Glutamatergic neuron (in vitro differentiated cells): ENCODE measurements around the gene RDH13. TPM values are rescaled to one million over a fixed set of nuclear protein-coding genes. Genes with fewer than 3 reads are reported as not detected.
"Not testable (repeated sequence)": the region's sequence is repeated elsewhere in the genome, so short reads cannot be mapped to it uniquely, and the experiment has no call there.

Experiments used
- DNase-seq: peaks from one replicate; pipeline ENCODE4 v3.0.0; 2022
- H3K27ac Mint-ChIP-seq: one replicate; pipeline ENCODE4 v1.8.0; 2020; ENCODE audit warnings: mild to moderate bottlenecking, mixed read lengths, inconsistent platforms; ENCODE audit not compliant: unreplicated experiment
- H3K27me3 Mint-ChIP-seq: one replicate; pipeline ENCODE4 v1.8.0; 2020; ENCODE audit warnings: mild to moderate bottlenecking, moderate library complexity, mixed read lengths, inconsistent platforms; ENCODE audit not compliant: unreplicated experiment
- H3K36me3 Mint-ChIP-seq: one replicate; pipeline ENCODE4 v1.8.0; 2020; ENCODE audit warnings: mild to moderate bottlenecking, mixed read lengths, inconsistent platforms; ENCODE audit not compliant: unreplicated experiment
- H3K4me1 Mint-ChIP-seq: one replicate; pipeline ENCODE4 v1.8.0; 2020; ENCODE audit warnings: mild to moderate bottlenecking, low read depth, mixed read lengths, inconsistent platforms; ENCODE audit not compliant: unreplicated experiment
- H3K4me3 Mint-ChIP-seq: one replicate; pipeline ENCODE4 v1.8.0; 2020; ENCODE audit warnings: mild to moderate bottlenecking, mixed read lengths, inconsistent platforms; ENCODE audit not compliant: unreplicated experiment
- H3K9me3 Mint-ChIP-seq: one replicate; pipeline ENCODE4 v1.8.0; 2020; ENCODE audit warnings: mild to moderate bottlenecking, moderate library complexity, mixed read lengths, inconsistent platforms; ENCODE audit not compliant: unreplicated experiment
- total RNA-seq: library from RNA; stranded (reverse); fragmentation: NEBNext Ultra II Directional; extraction: Animal tissue kit (Norgen Biotek cat#: 25700); gene quantifications from one replicate; pipeline ENCODE4 v1.2.1, GENCODE V29; 2021; ENCODE audit not compliant: unreplicated experiment
- TF ChIP-seq, protein P1 (sequence below): fragments of 200-600 bp; sonication (generic); IDR thresholded peaks from one replicate; pipeline ENCODE4 v1.5.0; 2021; ENCODE audit not compliant: partially characterized antibody, unreplicated experiment

Gene RDH13
- total RNA-seq, 1 donor from 2014 or later, result 17.9 TPM

GRCh38 chr19:55014714-55015113, 48.2 kb downstream of the RDH13 start:
- no peaks in the 10 kb centered on the region for H3K4me1 Mint-ChIP-seq
- no peak overlapping the region for H3K4me3 Mint-ChIP-seq
- H3K27ac Mint-ChIP-seq, result no peak overlapping the region
- no peaks in the 10 kb centered on the region for H3K36me3 Mint-ChIP-seq
- no peak for DNase-seq
- H3K27me3 Mint-ChIP-seq, result no peaks in the 10 kb centered on the region
- TF ChIP-seq, protein P1, sequence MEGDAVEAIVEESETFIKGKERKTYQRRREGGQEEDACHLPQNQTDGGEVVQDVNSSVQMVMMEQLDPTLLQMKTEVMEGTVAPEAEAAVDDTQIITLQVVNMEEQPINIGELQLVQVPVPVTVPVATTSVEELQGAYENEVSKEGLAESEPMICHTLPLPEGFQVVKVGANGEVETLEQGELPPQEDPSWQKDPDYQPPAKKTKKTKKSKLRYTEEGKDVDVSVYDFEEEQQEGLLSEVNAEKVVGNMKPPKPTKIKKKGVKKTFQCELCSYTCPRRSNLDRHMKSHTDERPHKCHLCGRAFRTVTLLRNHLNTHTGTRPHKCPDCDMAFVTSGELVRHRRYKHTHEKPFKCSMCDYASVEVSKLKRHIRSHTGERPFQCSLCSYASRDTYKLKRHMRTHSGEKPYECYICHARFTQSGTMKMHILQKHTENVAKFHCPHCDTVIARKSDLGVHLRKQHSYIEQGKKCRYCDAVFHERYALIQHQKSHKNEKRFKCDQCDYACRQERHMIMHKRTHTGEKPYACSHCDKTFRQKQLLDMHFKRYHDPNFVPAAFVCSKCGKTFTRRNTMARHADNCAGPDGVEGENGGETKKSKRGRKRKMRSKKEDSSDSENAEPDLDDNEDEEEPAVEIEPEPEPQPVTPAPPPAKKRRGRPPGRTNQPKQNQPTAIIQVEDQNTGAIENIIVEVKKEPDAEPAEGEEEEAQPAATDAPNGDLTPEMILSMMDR, result no peak
- peaks cover 4% of the 10 kb centered on the region for H3K9me3 Mint-ChIP-seq

- Mint-ChIP-seq H3K27ac (no peak overlapping the region), H3K4me1 (no peaks in the 10 kb centered on the region), H3K4me3 (no peak overlapping the region), H3K27me3 (no peaks in the 10 kb centered on the region), H3K36me3 (no peaks in the 10 kb centered on the region), H3K9me3 (peaks cover 3% of the 10 kb centered on the region)
- no peak for DNase-seq
- TF ChIP-seq, protein P1, result no peak
Measured at GRCh38 chr19:55013596-55013995, 49.4 kb downstream of the RDH13 start.

GRCh38 chr19:55012306-55012705, 50.6 kb downstream of the RDH13 start:
- Mint-ChIP-seq H3K9me3 (peaks cover 3% of the 10 kb centered on the region), H3K4me3 (no peak overlapping the region), H3K4me1 (peaks cover 1% of the 10 kb centered on the region), H3K36me3 (no peaks in the 10 kb centered on the region), H3K27me3 (no peaks in the 10 kb centered on the region), H3K27ac (no peak overlapping the region)
- TF ChIP-seq, protein P1, result no peak
- no peak for DNase-seq

GRCh38 chr19:55010561-55010960, 52.4 kb downstream of the RDH13 start:
- not testable (repeated sequence) for H3K4me3 Mint-ChIP-seq, DNase-seq, H3K4me1 Mint-ChIP-seq, H3K27me3 Mint-ChIP-seq, H3K36me3 Mint-ChIP-seq, H3K27ac Mint-ChIP-seq
- H3K9me3 Mint-ChIP-seq, result peaks cover 10% of the 10 kb centered on the region

- not testable (repeated sequence) for H3K4me3 Mint-ChIP-seq, H3K27me3 Mint-ChIP-seq, DNase-seq, H3K4me1 Mint-ChIP-seq, H3K27ac Mint-ChIP-seq
- Mint-ChIP-seq H3K36me3 (peaks cover 14% of the 10 kb centered on the region), H3K9me3 (peaks cover 10% of the 10 kb centered on the region)
Measured at GRCh38 chr19:55008781-55009180, 54.2 kb downstream of the RDH13 start.

DNA sequence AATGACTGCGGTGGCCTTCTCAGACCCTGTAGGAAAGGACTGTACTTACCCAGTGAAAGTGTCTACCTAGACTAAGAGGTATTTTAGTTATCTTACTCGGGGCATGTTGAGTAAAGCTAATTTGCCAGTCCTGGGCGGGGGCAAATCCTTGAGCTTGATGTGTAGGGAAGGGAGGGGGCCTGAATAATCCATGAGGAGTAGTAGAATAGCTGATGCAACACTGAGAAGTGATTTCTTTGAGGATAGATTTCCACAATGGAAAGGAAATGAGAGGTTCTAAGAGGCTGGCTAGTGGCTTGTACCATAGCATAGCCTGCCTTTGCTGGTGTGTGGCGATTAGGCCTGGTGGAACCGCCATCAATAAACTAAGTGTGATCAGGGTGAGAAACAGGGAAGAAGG, 54.8 kb downstream of the RDH13 start:
- Mint-ChIP-seq H3K9me3 (peaks cover 10% of the 10 kb centered on the region), H3K36me3 (peaks cover 16% of the 10 kb centered on the region)
- DNase-seq, H3K4me3 Mint-ChIP-seq, H3K27me3 Mint-ChIP-seq, H3K4me1 Mint-ChIP-seq, H3K27ac Mint-ChIP-seq: not testable (repeated sequence)

GRCh38 chr19:55007537-55007936, 55.4 kb downstream of the RDH13 start:
- DNase-seq, H3K27me3 Mint-ChIP-seq, H3K27ac Mint-ChIP-seq, H3K4me1 Mint-ChIP-seq, H3K4me3 Mint-ChIP-seq: not testable (repeated sequence)
- peaks cover 10% of the 10 kb centered on the region for H3K9me3 Mint-ChIP-seq
- H3K36me3 Mint-ChIP-seq, result peaks cover 16% of the 10 kb centered on the region

DNA sequence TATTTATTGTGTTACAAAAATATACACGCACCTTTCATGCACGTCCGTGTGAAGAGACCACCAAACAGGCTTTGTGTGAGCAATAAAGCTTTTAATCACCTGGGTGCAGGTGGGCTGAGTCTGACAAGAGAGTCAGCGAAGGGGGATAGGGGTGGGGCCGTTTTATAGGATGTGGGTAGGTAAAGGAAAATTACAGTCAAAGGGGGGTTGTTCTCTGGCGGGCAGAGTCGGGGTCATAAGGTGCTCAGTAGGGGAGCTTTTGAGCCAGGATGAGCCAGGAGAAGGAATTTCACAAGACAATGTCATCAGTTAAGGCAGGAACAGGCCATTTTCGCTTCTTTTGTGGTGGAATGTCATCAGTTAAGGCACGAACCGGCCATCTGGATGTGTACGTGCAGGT, 56.2 kb downstream of the RDH13 start:
- not testable (repeated sequence) for DNase-seq, H3K27me3 Mint-ChIP-seq, H3K27ac Mint-ChIP-seq, H3K4me1 Mint-ChIP-seq
- H3K9me3 Mint-ChIP-seq, result peaks cover 10% of the 10 kb centered on the region
- peaks cover 16% of the 10 kb centered on the region for H3K36me3 Mint-ChIP-seq
- H3K4me3 Mint-ChIP-seq, result peak overlapping the region; percentile 35
